ENCODE results near the gene DACT1.
A peak's percentile ranks its signal among the peaks of the same experiment; 100 is the strongest.
"Not testable (repeated sequence)": the region's sequence is repeated elsewhere in the genome, so short reads cannot be mapped to it uniquely, and the experiment has no call there.

DACT1 gene, protein sequence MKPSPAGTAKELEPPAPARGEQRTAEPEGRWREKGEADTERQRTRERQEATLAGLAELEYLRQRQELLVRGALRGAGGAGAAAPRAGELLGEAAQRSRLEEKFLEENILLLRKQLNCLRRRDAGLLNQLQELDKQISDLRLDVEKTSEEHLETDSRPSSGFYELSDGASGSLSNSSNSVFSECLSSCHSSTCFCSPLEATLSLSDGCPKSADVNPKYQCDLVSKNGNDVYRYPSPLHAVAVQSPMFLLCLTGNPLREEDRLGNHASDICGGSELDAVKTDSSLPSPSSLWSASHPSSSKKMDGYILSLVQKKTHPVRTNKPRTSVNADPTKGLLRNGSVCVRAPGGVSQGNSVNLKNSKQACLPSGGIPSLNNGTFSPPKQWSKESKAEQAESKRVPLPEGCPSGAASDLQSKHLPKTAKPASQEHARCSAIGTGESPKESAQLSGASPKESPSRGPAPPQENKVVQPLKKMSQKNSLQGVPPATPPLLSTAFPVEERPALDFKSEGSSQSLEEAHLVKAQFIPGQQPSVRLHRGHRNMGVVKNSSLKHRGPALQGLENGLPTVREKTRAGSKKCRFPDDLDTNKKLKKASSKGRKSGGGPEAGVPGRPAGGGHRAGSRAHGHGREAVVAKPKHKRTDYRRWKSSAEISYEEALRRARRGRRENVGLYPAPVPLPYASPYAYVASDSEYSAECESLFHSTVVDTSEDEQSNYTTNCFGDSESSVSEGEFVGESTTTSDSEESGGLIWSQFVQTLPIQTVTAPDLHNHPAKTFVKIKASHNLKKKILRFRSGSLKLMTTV

DNA sequence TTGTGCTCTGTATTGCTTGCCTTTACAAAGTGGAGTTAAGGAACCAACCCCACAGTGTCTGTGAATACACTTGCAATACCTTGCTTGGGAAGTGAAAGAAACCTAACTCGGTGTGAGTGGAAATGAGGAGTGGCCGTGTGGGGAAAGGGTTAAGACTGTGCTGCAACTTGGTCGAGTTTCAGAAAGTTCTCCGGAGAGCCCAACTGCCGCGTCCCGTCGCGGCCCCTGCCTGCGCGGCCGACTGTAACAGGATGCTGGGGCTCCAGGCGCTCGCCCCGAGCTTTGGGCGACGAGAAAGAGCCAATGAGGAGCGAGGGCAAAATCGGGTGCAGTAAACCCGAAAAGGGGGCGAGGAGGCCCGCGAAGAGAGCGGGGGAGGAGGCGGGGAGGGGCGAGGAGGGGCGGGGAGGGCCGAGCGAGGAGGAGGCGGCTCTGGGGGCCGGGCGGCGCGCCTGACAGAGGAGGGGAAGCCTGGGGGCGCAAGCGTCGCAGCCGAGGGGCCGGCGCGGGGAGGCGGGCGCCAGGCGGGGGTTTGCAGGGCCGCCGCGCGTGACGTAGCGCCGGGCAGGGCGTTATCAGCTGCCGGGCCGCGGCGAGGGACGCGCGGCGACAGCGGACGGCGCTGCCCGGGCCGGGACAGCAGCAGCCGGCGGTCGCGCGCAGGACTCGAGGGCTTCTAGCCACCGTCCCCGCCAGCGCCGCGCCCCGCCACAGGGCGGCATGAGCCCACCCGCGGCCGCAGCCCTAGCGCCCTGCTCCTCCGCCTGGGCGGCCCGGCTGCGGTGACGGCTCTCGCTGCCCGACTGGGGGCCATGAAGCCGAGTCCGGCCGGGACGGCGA is at the start of gene DACT1:
Gene DACT1, plus strand, starts transcription at position 572 of the 840 bp plus-strand sequence. Its CDS starts 241 bp downstream, at position 813.
- no peak for TF ChIP-seq ZNF274 (IDR thresholded peaks at IDR 0.05; ENCODE audit: low read depth, low read length)
- H3K4me3 ChIP-seq (ENCODE audit: low read length) = peak within 1 kb of the TSS; percentile 92

DNA sequence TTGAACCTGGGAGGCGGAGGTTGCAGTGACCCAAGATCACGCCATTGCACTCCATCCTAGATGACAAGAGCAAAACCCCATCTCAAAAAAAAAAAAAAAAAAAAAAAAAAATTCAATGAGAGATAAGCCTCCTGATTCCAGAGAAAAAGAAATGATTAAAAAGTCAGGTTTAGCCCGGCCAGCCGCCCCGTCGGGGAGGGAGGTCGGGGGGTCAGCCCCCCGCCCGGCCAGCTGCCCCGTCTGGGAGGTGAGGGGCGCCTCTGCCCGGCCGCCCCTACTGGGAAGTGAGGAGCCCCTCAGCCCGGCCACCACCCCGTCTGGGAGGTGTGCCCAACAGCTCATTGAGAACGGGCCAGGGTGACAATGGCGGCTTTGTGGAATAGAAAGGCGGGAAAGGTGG is 49.4 kb upstream of the DACT1 start:
- H3K4me3 ChIP-seq (ENCODE audit: low read length) = not testable (repeated sequence)

DNA sequence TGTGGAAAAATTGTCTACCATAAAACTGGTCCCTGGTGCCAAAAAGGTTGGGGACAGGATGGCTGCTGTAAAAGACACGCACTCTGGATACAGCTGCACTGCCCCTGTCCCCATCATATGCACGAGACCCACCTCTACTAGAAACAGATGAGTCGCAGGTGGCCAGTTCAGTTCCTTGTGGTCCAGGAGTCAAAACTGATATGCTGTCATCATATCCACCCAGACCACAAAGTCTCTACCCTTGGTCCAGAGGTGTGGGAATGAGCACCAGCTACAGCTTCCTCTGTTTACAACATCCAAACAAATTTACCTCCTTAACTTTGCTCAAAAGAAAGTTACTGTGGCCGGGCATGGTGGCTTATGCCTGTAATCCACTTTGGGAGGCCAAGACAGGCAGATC is 43.8 kb upstream of the DACT1 start:
- H3K4me3 ChIP-seq (ENCODE audit: low read length) = no peak overlapping the region
- no peak for TF ChIP-seq ZNF274 (IDR thresholded peaks at IDR 0.05; ENCODE audit: low read depth, low read length)

DNA sequence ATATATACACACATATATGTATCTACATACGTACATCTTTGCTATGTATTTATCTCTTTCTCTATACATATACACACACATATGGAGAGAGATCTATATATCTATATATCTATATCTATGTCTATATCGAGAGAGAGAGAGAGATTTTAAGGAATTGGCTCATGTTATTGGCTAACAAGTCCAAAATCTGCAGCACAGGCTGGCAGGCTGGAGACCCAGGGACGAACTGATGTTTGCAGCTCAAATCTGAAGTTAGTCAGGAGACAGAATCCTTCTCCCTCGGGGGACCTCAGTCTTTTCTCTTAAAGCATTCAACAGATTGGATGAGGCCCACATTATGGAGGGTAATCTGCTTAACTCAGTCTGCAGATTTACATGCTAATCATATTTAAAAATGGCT is 40.7 kb upstream of the DACT1 start:
- no peak for TF ChIP-seq ZNF274 (IDR thresholded peaks at IDR 0.05; ENCODE audit: low read depth, low read length)
- H3K4me3 ChIP-seq (ENCODE audit: low read length) = no peak overlapping the region

DNA sequence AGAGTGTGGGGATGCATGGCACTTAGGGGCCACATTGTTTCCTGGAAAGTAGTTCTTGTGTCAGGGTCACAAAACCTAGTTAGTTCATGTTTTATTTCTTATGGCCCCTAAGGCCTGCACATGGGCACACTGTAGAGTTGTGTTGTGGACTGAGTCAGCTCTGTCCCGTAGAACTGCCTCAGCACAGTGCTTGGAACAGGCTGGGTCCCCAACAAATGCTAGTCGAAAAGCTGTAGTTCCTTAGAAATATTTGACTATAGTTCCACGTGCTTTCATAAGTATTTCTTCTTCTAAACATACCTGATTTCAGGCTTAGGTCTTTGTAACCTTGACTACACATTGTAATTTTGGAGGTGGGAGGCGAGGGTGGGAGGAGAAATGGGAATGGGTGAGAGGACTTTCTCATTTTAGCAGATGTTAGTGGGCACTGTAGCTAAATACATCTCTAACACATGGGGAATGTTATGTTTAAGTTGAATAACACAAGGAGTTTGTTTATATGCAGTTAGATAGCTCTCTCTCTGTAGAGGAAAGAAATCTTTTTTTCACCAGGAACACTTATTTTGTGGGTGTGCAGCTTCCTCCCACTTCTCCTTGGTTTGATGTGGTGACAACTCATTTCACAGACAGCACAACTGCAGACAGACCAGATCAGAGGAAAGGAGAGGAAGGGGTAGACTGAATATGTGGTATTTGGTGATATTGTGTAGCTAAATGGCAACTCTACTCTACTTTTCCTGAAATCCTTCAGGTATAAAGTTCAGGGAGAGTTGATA is 39.5 kb upstream of the DACT1 start:
- no peak for TF ChIP-seq ZNF274 (IDR thresholded peaks at IDR 0.05; ENCODE audit: low read depth, low read length)
- no peak overlapping the region for H3K4me3 ChIP-seq (ENCODE audit: low read length)

DNA sequence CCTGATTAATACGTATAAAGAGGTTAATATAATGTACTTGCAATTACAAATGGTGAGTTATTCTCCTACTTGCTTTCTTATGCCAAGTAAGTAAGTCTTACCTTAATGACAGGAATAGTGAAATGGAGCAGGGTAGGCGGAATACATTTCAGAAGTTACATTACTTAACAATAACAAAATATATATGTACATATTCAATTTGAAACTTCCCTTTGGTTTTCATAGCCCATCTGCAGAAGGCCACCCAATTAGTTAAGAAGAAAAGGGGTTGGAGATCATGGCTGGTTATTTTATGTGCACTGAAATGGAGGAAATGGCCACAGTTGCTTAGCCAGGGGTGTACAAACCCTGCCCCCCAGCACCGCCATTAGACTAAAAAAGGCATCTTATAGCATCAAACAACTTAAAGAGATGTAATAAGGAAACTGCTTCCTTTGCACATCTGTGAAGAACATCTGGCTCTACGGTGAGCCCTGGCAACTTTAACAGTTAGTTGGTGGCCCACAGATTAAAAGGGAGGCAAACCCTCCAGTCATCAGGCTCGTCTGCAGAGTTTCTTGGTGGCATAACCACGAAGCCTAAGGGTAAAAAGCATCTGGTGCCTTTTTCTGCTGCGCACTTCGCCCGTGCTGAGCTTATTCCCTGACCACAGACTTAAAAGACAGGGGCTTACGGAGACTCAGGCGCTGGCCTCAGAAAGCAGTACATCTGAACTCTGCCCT is 38.8 kb upstream of the DACT1 start:
- no peak for TF ChIP-seq ZNF274 (IDR thresholded peaks at IDR 0.05; ENCODE audit: low read depth, low read length)
- no peak overlapping the region for H3K4me3 ChIP-seq (ENCODE audit: low read length)

DNA sequence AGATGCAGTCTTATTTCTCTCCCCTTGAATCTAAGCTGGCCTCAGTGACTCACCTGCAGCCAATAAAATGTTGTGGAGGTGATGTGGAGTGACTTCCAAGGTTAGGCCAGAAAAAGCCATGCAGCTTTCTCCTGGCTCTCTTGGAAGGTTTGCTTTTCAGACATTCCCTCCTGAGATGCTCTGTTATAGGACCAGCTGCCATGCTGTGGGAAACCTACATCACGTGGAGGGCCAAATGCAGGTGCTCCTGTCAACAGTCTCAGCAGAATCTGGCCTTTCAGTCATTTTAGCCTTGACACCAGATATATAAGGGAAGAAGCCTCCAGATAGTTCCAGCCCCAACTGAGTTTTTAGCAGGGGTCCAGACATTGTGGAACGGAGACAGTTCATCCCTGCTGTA is 38.1 kb upstream of the DACT1 start:
- no peak overlapping the region for H3K4me3 ChIP-seq (ENCODE audit: low read length)
- no peak for TF ChIP-seq ZNF274 (IDR thresholded peaks at IDR 0.05; ENCODE audit: low read depth, low read length)

DNA sequence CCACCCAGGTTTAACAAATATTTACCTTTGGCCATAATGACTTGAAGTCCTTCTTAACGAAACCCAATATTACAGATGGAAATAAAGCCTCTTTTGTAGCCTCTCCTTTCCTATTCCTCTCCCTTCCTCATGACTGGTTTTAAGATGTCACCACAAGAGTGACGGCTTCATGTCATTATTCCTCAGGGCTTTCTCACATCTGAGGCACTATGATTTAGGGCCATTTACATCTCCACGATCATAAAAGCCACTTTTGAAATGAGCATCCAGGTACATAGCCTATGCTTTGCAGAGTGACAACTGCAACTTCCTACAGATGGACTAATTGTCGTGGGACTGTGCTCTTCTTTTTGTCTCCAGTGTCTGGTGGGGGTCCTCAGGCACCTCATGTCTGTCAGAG is 32.3 kb upstream of the DACT1 start:
- no peak for TF ChIP-seq ZNF274 (IDR thresholded peaks at IDR 0.05; ENCODE audit: low read depth, low read length)
- H3K4me3 ChIP-seq (ENCODE audit: low read length) = no peak overlapping the region

DNA sequence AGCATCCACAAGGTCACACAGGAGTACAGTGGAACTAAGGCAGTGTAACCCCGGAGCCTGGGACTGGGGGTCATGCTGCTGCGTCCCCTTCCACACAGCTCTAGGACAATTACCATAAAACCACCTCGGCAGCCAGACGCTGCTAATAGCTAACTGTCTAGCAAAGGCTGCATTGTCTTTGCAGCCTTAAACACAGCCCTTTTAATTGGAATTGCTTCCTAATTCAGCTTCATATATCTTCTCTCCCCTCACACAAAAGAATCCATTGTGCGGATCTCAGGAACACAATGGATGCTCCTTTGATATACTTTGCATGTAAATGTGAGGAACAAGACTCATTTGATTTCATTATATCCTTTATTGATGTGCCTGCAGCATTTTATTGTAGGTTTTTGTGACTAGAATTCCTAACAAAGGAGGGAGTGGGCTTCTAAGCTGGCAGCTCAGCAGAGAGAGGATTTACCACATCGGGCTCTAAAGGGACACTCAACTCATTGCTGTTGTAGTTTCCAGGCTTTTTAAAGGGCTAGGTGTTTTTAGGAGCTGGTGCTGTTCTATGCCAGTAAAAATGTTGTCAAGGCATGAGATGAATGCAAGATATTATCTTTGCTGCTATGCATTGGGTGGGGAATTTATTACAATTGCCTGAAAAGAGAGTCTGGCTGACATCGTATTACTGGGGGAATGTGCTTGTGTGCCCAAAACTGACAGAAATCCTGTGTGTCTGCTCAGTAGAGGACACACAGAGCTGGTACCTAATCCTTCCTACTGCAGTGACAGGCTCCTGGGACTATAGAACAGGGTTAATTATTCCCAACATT is 30.4 kb upstream of the DACT1 start:
- no peak for TF ChIP-seq ZNF274 (IDR thresholded peaks at IDR 0.05; ENCODE audit: low read depth, low read length)
- H3K4me3 ChIP-seq (ENCODE audit: low read length) = no peak overlapping the region

DNA sequence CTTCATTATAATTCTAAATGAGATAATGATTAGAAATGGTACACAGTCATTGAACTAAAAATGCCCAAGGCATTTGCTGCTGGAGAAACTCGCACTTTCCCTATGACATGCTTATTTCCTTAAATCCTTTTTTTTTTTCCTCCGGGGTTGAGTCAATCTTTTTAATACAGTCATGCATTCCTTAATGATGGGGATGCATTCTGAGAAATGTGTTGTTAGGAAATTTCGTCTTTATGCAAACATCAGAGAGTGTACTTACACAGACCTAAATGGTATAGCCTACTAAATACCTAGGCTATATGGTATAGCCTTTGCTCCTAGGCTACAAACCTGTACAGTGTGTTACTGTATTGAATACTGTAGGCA is 29.8 kb upstream of the DACT1 start:
- no peak overlapping the region for H3K4me3 ChIP-seq (ENCODE audit: low read length)

DNA sequence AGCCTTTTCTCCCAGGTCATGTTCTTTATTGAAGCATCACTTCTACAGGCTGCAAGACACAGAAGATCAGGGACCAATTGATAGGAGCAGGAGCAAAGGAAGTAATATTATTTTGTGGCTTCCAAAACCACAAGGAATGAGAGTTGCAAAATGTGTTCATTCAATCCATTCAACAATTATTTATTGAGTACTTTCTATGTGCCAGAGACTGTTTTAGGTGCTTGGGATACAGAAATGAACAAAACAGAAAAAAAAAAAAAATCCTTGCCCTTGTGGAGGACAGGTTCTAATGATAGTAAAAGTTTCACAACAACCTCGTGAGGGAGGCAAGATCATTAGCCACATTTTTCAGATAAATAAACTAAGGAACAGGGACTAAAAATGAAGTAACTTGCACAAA is 20.1 kb upstream of the DACT1 start:
- no peak for TF ChIP-seq ZNF274 (IDR thresholded peaks at IDR 0.05; ENCODE audit: low read depth, low read length)
- no peak overlapping the region for H3K4me3 ChIP-seq (ENCODE audit: low read length)

More for the DNA sequence above, 29.8 kb upstream of the DACT1 start:
- TF ChIP-seq ZNF274 (IDR thresholded peaks at IDR 0.05; ENCODE audit: low read depth, low read length) = no peak

DNA sequence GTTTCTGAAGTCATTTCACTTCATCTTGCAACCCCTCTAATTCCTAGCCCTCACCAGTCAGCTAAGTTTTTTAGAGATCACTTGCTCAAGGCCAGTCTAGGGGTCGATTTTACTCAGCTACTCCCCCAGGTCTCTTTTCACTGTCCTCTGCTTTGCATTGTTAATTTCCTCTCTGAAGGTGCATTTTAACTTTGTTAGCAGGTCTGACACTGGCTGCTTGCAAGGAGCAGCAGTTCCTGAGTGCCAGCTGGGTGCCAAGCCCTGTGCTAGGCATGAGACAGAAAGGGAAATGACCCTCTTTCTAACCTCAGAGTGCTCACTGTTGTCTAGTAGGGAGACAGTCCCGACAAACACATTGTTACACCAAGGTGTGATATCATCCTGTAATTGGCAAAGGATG is 17.8 kb upstream of the DACT1 start:
- no peak for TF ChIP-seq ZNF274 (IDR thresholded peaks at IDR 0.05; ENCODE audit: low read depth, low read length)
- H3K4me3 ChIP-seq (ENCODE audit: low read length) = no peak overlapping the region

All from GM08714 (cell line).